Activated naive CD4-positive, alpha-beta T cell (primary cell): ENCODE measurements around the gene AGAP1.

Source experiments
- DNase-seq, 4 experiments: peaks; one replicate each; lab custom pipeline; 2025; lab: John Stamatoyannopoulos, UW

The AGAP1 gene

GRCh38 chr2:235920216-235920865, 426.5 kb downstream of the AGAP1 start:
- no peak for DNase-seq

DNA sequence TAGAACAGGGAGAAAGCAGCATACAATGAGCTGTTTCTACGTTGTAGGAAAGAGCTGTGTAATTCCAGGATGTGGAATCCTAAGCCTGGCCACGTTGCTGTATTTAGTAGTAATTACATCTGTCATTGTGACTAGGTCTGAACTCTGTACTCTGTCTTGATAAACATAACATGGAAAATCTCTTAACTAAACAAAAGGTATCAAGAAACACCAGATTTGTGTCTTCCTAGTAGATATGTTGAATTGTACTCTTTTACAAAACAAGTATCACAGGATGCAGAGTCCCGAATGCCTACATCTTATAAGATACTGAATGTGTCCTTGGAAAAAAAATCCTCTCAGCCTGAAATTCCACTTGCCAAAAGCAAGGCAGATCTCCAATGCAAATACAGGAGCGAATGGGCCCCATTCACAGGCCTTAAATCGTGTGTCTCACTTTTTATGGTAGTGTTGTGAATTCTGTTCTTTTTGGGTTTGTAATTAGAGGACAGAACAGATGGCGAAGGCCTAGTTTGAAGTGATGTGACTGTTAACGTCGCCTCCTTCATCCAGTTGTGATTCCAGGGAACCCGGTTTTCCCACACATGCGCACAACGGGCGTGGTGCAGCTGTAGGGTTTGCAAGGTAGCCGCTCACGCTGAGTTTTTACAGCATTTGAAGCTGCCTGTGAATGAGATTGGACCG, 427.8 kb downstream of the AGAP1 start:
- DNase-seq: no peak

GRCh38 chr2:235922839-235923238, 429.0 kb downstream of the AGAP1 start:
- DNase-seq: no peak

DNA sequence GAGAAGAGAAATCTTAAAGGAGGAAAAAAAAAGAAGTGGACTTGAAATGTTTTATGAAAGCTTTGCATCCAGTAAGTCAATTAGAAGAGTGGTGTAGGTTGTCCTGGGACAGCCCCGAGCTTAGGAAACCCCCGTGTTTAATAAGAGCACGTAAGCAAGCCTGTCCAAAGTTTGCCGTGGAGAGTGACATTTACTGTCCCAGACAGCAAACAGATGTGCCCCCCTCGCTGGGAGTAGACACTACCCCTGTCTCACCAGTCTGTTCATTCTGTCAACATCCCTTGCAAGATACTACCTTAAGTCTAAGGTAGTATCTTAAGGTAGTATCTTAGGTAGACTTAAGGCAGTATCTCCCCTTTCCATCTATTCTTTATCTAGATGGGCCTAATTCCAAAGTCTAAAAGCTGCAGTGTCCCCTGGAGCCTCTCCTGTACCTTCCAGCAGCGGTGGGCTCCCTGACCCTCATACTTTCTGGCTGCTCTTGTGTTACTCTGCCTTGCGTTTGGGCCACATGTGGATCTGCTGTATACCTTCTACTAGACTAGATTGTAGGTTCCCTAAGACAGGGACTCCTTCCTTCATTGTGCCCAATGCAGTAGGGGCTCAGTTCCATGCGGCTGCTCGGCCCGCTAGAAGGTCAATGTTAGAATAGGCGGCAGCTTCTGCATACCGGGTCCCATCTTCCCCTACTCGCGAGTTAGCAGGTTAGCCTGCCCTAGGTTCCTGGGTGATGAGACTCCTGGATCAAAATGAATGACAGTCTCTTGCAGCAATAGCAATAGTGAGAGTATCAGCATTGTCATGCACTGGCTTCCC, 430.2 kb downstream of the AGAP1 start:
- no peak for DNase-seq

DNA sequence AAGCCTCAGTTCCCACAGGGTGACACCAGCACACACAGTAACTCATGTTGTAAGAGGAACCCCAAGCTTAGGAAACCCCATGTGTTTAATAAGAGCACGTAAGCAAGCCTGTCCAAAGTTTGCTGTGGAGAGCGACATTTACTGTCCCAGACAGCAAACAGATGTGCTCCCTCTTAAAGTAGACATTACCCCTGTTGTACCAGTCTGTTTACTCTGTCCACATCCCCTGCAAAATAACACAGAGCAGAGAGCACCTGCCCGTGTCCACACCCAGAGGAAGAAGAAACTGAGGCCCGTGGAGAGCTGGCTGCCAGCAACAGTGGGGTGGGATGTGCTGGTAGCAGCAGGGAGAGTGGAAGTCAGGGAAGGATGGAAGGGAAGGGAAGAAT, 430.8 kb downstream of the AGAP1 start:
- no peak for DNase-seq

- no peak for DNase-seq
These were observed 431.5 kb downstream of the AGAP1 start for GRCh38 chr2:235925250-235925919.

- DNase-seq: no peak
These were observed 432.4 kb downstream of the AGAP1 start for GRCh38 chr2:235926229-235926628.

DNA sequence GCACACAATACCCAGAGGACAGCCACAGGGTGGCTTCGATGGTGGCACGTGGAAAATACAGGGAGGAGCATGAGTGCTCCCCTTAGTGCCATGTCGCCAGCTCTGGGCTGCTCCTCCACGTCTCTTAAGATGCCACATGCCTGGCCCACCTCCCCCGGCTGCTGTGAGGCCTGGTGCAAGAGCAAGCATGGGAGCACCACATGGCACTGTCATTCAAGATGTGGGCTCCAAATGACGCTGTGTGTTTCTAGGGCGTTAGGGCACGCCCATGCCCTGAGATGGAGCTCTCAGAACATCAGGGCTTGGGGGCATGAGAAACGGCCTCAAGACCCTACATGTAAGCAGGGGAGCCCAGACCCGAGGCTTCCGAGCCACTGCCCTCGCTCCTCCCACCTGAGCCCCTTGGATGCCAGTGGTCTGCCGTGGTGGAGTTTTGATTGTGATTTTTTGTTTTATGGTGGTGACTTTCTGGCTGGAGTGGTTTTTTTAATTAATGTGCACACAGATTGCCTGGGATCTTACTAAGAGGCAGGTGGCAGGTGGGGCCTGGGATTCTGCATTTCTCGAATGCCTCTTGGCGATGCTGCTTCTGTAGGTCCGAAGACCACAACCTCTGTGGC, 435.0 kb downstream of the AGAP1 start:
- DNase-seq: no peak

DNA sequence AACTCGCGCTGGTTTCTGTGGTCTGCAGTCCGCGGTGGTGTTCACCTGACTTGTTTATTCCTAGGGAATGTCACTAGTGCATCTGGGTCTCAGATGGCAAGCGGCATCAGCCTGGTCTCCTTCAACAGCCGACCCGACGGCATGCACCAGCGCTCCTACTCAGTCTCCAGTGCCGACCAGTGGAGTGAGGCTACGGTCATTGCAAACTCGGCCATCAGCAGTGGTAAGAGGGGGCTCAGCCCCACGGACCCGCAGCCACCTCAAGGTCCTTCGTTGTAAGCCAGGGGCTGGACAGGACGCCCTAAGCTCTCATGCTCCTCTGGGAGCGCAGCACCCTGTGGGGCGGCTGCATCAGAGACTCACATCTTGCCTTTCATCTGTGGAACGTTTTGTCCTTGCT, 436.9 kb downstream of the AGAP1 start:
- DNase-seq: no peak

GRCh38 chr2:235931676-235932075, 437.8 kb downstream of the AGAP1 start:
- no peak for DNase-seq

GRCh38 chr2:235934059-235934773, 440.4 kb downstream of the AGAP1 start:
- no peak for DNase-seq

GRCh38 chr2:235934774-235935484, 441.1 kb downstream of the AGAP1 start:
- DNase-seq: no peak

- no peak for DNase-seq
These were observed 441.9 kb downstream of the AGAP1 start for GRCh38 chr2:235935773-235936172.

- no peak for DNase-seq
These were observed 442.6 kb downstream of the AGAP1 start for GRCh38 chr2:235936493-235936892.

DNA sequence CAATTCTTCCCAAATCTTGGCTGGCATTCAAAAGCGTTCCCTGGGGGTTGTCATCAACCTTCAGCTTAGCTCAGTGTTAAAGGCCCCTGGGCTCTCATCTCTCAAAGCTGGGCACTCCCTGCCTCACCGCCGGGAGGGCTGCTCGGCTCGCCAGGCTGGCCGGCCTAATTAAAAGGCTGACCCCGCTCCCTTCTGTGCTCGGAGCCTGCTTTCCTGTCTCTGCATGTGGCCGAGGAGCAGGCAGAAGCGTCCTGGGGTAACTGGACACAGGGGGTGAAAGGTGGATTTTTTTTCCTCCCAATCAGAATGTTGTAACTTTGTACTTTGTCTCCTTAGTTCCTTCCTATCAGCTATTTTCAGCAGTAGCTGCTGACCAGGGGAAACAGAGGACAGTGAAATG, 443.2 kb downstream of the AGAP1 start:
- no peak for DNase-seq

DNA sequence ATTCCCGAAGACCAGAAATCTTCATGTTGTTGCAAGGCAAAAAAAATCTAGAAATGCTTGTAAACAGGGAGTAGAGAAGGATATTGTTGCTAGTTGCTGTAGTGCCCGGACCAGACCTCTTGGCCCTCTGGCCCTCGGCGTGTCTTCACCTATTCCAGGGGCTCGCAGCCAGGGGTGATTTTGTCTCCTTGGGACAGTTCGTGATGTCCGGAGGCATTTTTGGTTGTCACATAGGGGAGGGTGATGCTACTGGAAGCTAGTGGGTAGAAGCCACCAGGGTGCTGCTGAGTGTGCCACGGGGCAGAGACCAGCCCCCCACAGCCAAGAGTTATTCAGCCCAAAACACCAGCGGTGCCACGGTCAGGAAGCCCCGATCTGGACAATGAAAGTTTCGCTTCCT, 443.7 kb downstream of the AGAP1 start:
- DNase-seq: no peak

DNA sequence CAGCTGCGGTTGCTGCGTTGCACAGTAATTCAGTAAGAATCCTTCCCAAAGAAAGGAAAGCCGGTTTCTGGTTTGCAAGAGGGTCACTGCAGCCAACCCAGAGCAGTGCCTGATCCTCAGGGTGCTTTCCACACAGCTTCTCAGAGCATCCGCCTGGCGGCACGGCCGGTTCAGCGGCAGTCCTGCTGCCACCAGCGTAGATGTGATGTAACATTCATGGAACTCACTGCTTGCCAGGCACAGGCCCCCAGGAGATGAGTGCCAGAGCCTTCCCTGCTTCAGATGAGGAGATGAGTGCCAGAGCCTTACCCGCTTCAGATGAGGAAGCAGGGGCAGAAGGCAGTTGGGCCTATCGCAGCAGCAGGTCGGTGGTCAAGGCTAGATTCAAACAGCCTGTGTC, 444.1 kb downstream of the AGAP1 start:
- no peak for DNase-seq

DNA sequence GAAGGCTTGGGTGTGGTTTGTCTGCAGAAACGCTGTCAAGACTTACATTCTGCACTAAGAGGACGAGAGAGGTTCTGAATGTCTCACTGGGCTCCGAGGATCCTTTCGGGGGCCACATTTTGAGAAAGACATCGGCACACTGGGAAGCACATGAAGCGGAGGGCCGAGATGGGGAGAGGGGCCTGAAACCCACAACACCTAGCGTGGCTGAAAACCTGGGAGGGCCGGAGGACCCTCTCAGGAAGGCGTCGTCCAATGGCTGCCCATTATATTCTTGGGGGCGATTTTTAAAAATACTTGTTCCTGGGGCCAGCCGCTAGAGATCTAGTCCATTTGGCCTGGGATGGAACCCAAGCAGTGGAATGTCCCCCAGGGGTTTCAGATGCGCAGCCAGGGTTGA, 444.8 kb downstream of the AGAP1 start:
- DNase-seq: no peak

DNA sequence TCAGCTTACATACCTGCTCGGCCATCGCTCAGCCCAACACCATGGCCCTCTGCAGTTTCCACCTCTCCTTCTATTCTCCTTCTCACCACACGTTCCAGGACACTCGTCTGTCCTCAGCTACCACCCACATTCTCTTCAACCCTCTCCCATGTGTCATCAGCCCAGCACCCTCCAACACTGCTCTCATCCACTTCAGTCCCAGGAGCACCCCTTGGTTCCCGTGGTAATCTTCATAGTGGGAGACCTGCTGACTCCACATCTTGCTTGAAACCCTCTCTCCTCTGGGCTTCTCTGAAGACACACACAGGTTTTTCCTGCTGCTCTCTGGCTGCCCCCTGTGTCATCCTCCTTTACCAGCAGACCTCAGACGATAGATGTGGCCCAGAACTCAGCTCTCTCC, 445.6 kb downstream of the AGAP1 start:
- no peak for DNase-seq

- no peak for DNase-seq
These were observed 446.5 kb downstream of the AGAP1 start for GRCh38 chr2:235940330-235940729.

DNA sequence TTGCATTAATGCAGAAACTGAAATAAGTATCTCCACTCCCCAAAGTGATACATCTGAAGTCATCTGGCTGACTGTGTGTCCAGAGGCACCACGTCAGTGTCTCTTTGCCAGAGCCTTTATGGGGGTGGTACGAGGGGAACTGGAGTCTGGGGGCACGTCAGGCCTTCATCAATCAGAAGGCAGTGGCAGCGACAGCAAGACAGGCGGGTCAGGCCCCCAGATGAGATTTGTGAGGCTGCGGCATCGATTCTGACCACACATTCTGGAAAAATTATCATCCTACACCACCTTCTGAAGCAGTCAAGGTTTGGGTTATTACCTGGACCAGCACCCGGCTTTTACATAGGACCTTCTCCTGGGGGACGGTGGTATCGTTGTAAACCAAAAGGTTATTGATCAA, 450.7 kb downstream of the AGAP1 start:
- no peak for DNase-seq
